RKO (cell line): ENCODE results near the gene GFRAL.
"Not testable (repeated sequence)": the region's sequence is repeated elsewhere in the genome, so short reads cannot be mapped to it uniquely, and the experiment has no call there.

ENCODE experiments used
- DNase-seq: peaks from one replicate; pipeline ENCODE4 v3.0.0-alpha.2; 2016; ENCODE audit warnings: low spot score

Gene GFRAL, protein sequence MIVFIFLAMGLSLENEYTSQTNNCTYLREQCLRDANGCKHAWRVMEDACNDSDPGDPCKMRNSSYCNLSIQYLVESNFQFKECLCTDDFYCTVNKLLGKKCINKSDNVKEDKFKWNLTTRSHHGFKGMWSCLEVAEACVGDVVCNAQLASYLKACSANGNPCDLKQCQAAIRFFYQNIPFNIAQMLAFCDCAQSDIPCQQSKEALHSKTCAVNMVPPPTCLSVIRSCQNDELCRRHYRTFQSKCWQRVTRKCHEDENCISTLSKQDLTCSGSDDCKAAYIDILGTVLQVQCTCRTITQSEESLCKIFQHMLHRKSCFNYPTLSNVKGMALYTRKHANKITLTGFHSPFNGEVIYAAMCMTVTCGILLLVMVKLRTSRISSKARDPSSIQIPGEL

GRCh38 chr6:55327169-55327568 lies at the start of gene GFRAL:
GFRAL (plus strand) TSS chr6:55327469; CDS start chr6:55327555, 86 bp downstream.
- DNase-seq: no peak

- DNase-seq: no peak
These were observed 49.6 kb upstream of the GFRAL start for GRCh38 chr6:55277646-55278045.

- no peak for DNase-seq
These were observed 46.1 kb upstream of the GFRAL start for GRCh38 chr6:55281215-55281614.

DNA sequence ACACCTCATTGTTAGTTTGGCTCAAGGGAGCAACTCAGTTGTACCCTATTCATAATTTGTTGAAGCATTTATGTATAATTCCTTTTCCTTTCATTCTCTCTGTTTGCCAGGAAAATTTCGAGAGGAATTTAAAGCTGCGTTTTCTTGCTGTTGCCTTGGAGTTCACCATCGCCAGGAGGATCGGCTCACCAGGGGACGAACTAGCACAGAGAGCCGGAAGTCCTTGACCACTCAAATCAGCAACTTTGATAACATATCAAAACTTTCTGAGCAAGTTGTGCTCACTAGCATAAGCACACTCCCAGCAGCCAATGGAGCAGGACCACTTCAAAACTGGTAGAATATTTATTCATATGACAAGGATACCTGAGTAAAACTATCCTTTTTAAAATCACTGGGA lies 45.2 kb upstream of the GFRAL start:
- DNase-seq: no peak

GRCh38 chr6:55286824-55287223 lies 40.4 kb upstream of the GFRAL start:
- DNase-seq: no peak

DNA sequence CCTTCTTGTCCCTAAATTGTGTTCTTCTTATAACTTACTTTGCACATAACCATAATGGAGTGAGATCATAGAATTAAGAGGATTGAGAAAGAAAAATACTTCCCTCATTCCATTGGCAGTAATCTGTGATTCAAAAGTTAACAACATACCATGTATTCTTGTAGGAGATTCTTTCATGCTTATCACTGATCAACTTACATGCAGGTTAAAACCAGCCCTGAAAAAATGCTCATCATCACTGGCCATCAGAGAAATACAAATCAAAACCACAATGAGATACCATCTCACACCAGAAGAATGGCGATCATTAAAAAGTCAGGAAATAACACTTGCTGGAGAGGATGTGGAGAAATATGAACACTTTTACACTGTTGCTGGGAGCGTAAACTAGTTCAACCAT lies 36.5 kb upstream of the GFRAL start:
- no peak for DNase-seq

DNA sequence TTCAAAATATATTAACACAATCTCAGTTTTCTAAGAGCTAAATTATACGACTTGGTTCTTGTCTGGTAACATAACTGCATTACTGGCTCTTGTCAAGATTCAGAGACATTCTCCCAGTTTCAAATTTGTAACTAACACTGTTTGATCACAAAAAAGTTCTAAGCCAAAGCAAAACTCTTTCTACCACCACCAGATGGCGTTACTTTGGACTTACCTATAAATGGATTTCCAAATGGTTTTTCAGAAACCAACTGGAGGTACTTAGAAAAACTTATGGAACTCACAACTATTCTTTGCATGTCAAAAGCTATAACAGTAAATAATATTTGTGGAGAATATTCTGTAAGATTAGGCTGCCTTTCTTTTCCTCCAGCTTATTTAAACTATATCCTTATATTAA lies 34.2 kb upstream of the GFRAL start:
- DNase-seq: peak; percentile 37

DNA sequence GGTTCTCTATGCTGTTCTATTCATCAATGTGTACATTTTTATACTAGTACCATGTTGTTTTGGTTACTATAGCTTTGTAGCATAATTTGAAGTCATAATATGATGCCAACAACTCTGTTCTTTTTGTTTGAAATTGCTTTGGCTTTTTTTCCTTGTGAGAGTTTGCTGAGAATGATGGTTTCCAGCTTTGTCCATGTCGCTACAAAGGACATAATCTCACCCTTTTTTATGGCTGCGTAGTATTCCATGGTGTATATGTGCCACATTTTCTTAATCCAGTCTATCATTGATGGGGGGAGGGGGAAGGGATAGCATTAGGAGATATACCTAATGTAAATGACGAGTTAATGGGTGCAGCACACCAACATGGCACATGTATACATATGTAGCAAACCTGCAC lies 30.1 kb upstream of the GFRAL start:
- not testable (repeated sequence) for DNase-seq

GRCh38 chr6:55299286-55299985 lies 27.8 kb upstream of the GFRAL start:
- no peak for DNase-seq

GRCh38 chr6:55304747-55305146 lies 22.5 kb upstream of the GFRAL start:
- no peak for DNase-seq

DNA sequence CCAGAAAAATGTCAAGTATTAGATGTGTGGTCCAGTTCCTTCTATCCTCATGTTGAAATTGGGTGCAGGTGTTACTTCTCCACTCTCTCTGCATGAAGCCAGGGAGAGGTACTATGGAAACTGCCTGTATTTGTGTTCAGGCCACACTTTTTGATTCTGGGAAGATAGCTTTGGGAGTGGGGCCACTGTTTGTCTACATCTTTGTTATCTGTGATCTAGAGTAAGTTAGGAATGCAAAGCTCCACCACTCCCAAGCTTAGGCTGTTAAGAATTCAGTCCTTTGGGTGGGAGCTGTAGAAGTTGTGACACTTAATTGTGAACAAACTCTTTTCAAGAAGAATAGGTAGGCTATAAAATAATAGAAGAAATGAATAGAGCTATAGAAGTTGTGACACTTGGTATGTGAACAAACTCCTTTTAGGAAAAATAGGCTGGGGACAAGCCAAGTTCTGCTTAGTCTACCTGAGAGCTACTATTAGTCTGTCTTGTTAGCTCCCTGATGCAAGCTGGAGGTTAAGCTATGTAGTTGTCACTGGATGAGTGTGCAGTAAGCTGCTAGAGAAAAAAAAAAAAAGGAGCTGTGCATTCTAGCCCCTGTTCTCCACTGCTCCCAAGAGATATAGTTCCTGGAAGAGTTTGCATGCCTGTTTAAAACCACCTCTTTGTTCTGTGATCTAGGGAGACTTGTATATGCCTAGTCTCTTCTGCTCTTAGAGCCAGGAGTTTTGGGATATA lies 7.1 kb upstream of the GFRAL start:
- no peak for DNase-seq

DNA sequence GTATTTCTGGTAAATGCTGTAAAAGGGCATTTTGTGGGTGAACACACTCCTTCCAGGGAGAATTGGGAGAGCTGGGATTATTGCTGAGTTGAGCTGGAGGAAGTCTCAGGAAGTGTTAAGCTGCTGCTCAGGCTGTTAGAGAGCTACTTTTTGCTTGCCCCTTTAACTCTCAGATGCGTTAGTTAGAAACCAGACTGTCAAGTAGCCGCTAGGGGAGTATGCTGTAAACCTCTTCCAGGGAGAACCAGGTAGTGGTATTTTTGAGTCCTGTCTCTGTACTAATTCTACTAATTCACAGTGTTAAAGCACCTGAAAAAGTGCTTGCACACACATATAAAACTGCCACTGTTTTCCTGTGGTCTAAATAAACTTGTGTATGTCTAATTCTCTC lies 6.6 kb upstream of the GFRAL start:
- DNase-seq: no peak

GRCh38 chr6:55377150-55377549 lies 49.9 kb downstream of the GFRAL start:
- no peak for DNase-seq

DNA sequence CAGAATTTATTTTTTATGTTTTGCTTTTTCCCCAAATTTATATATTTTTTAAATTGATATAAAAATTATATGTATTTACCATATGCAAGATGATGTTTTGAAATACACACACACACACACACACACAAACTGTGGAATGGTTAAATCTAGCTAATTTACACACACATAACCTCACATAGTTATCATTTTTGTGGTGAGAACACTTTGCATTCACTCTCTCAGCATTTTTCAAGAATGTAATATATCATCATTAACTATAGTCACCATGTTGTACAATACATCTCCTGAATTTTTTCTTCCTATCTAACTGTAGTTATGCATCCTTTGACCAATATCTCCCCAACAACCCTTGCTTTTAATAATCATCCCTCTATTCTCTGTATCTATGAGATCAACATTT lies 52.2 kb downstream of the GFRAL start:
- no peak for DNase-seq

DNA sequence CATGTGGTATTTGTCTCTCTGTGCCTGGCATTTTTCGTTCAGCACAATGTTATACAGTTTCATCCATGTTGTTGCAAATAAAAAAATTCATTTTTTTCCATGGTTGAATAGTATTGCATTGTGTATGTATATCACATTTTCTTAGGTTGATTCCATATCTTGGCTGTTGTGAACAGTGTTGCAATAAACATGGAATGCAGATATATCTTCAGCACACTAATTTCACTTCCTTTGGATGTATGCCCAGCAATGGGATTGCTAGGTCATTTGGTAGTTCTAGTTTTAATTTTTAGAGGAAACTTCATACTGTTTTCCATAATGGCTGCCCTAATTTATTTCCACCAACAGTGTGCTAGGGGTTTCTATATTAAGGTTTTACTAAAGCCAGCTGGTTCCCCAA lies 52.6 kb downstream of the GFRAL start:
- DNase-seq: no peak

DNA sequence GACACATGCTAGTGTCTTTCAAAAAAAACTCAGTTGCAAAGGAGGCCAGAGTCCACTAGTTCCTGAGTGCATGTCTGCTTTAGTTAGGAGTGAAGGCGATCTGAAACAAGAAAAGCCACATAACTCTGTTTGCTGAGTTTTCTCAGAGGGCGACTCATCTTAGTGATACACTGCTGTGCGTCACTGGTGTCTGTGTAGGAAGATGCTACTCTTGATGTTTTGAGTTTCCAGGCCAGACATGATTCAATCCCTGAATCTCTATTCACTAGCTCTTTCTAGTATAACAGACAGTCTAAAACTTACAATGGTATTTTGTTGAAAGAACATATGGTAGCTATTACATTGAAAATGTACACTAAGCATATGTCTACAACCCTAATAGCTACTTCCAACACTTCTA lies 60.9 kb downstream of the GFRAL start:
- peak; percentile 23 for DNase-seq

- no peak for DNase-seq
These were observed 68.6 kb downstream of the GFRAL start for GRCh38 chr6:55395871-55396270.

GRCh38 chr6:55397986-55398385 lies 70.7 kb downstream of the GFRAL start:
- no peak for DNase-seq

- no peak for DNase-seq
These were observed 72.1 kb downstream of the GFRAL start for GRCh38 chr6:55399351-55399750.

GRCh38 chr6:55405474-55406235 lies 78.4 kb downstream of the GFRAL start:
- no peak for DNase-seq

- DNase-seq: no peak
These were observed 83.4 kb downstream of the GFRAL start for GRCh38 chr6:55410674-55411073.

- DNase-seq: no peak
These were observed 96.7 kb downstream of the GFRAL start for GRCh38 chr6:55423933-55424332.
